Thymus (tissue), 11 donors: Measurements from ENCODE around the gene PJA2. TPM values are rescaled to one million over a fixed set of nuclear protein-coding genes. Genes with fewer than 3 reads are reported as not detected.
"Not testable (repeated sequence)": the region's sequence is repeated elsewhere in the genome, so short reads cannot be mapped to it uniquely, and the experiment has no call there.

ENCODE experiments used
- DNase-seq, 9 donors: peaks; one replicate each; pipeline ENCODE4 v3.0.0-alpha.2; 2013; ENCODE audit warnings: low spot score in 9 of 9, low read depth in 6 of 9, missing footprints in 1 of 9
- H3K27ac ChIP-seq, 2 donors: one replicate each; pipeline ENCODE4 v1.5.1; 2013; ENCODE audit warnings: control low read depth in 1 of 2, low read depth in 1 of 2, low read length in 1 of 2, mild to moderate bottlenecking in 1 of 2, moderate library complexity in 1 of 2
- H3K27me3 ChIP-seq, 2 donors: one replicate each; pipeline ENCODE4 v1.5.1; 2013; ENCODE audit warnings: low read length in 1 of 2; ENCODE audit not compliant: control insufficient read depth in 2 of 2, insufficient read depth in 1 of 2
- H3K36me3 ChIP-seq, 2 donors: one replicate each; pipeline ENCODE4 v1.5.1; 2013; ENCODE audit warnings: low read length in 1 of 2, mild to moderate bottlenecking in 1 of 2, moderate library complexity in 1 of 2; ENCODE audit not compliant: control insufficient read depth in 2 of 2, insufficient read depth in 2 of 2
- H3K4me1 ChIP-seq, 2 donors: one replicate each; pipeline ENCODE4 v1.5.1; 2013; ENCODE audit warnings: low read length in 2 of 2; ENCODE audit not compliant: control insufficient read depth in 2 of 2, insufficient read depth in 2 of 2
- H3K4me3 ChIP-seq, 2 donors: one replicate each; pipeline ENCODE4 v1.5.1; 2013; ENCODE audit warnings: low read length in 2 of 2, control low read depth in 1 of 2, mild to moderate bottlenecking in 1 of 2
- H3K9me3 ChIP-seq, 2 donors: one replicate each; pipeline ENCODE4 v1.5.1; 2013; ENCODE audit warnings: low read length in 1 of 2, mild to moderate bottlenecking in 1 of 2; ENCODE audit not compliant: control insufficient read depth in 2 of 2, insufficient read depth in 1 of 2
- WGBS: extraction: QIAGEN DNeasy Blood & Tissue Kit; methylation state at CpG from one replicate; pipeline ENCODE4 v1.1.7; 2013; 5-methylcytosine and 5-hydroxymethylcytosine counted together
- polyA plus RNA-seq: library from polyadenylated mRNA; stranded (reverse); fragments of 200-250 nt; gene quantifications from one replicate; pipeline ENCODE4 v1.2.3, GENCODE V29; 2013
- total RNA-seq: library from RNA; stranded (reverse); fragments of 120-200 nt; gene quantifications from one replicate; pipeline ENCODE4 v1.2.4, GENCODE V29; 2013
- donor health status: healthy.

Gene PJA2
- total and polyA plus RNA-seq, 2 donors, result 47.3 to 53.2 TPM

GRCh38 chr5:109448838-109449237, 39.1 kb upstream of the PJA2 start:
- H3K36me3 ChIP-seq, result no peaks in the 10 kb centered on the region
- 95% methylated on average over 4 of the region's 4 CpGs for WGBS
- H3K27me3 ChIP-seq, result no peaks in the 10 kb centered on the region
- H3K27ac ChIP-seq, result no peak overlapping the region
- H3K9me3 ChIP-seq, result no peaks in the 10 kb centered on the region
- no peak overlapping the region for H3K4me3 ChIP-seq
- no peak for DNase-seq
- peaks cover 0 to 3% of the 10 kb centered on the region in 2 donors for H3K4me1 ChIP-seq

- H3K27me3 ChIP-seq, result no peaks in the 10 kb centered on the region
- no peaks in the 10 kb centered on the region for H3K4me1 ChIP-seq
- no peak overlapping the region for H3K27ac ChIP-seq
- no peak overlapping the region for H3K4me3 ChIP-seq
- no peak for DNase-seq
- H3K9me3 ChIP-seq, result no peaks in the 10 kb centered on the region
- WGBS, result 96% methylated on average over 1 of the region's 1 CpG
- no peaks in the 10 kb centered on the region for H3K36me3 ChIP-seq
Measured at GRCh38 chr5:109439590-109439989, 29.8 kb upstream of the PJA2 start.

- 97% methylated on average over 3 of the region's 3 CpGs for WGBS
- H3K4me3 ChIP-seq, result no peak overlapping the region
- peaks cover 0 to 3% of the 10 kb centered on the region in 2 donors for H3K9me3 ChIP-seq
- H3K27ac ChIP-seq, result no peak overlapping the region
- H3K27me3 ChIP-seq, result no peaks in the 10 kb centered on the region
- no peak for DNase-seq
- H3K4me1 ChIP-seq, result no peaks in the 10 kb centered on the region
- no peaks in the 10 kb centered on the region for H3K36me3 ChIP-seq
Measured at GRCh38 chr5:109426075-109426474, 16.3 kb upstream of the PJA2 start.

GRCh38 chr5:109425521-109425920, 15.7 kb upstream of the PJA2 start:
- not testable (repeated sequence) for H3K4me1 ChIP-seq, H3K27me3 ChIP-seq, H3K9me3 ChIP-seq, H3K4me3 ChIP-seq, DNase-seq, H3K27ac ChIP-seq, H3K36me3 ChIP-seq
- 97% methylated on average over 5 of the region's 5 CpGs for WGBS

GRCh38 chr5:109421956-109422355, 12.2 kb upstream of the PJA2 start:
- H3K27me3 ChIP-seq, result no peaks in the 10 kb centered on the region
- 76% methylated on average over 2 of the region's 2 CpGs for WGBS
- H3K36me3 ChIP-seq, result no peaks in the 10 kb centered on the region
- no peak overlapping the region for H3K4me3 ChIP-seq
- H3K4me1 ChIP-seq, result no peaks in the 10 kb centered on the region
- H3K9me3 ChIP-seq, result no peaks in the 10 kb centered on the region
- no peak for DNase-seq
- no peak overlapping the region for H3K27ac ChIP-seq

- no peaks in the 10 kb centered on the region for H3K4me1 ChIP-seq
- H3K9me3 ChIP-seq, result peaks cover 0 to 5% of the 10 kb centered on the region in 2 donors
- no peak for DNase-seq
- H3K27me3 ChIP-seq, result no peaks in the 10 kb centered on the region
- H3K4me3 ChIP-seq, result no peak overlapping the region
- H3K36me3 ChIP-seq, result no peaks in the 10 kb centered on the region
- H3K27ac ChIP-seq, result no peak overlapping the region
- 96% methylated on average over 3 of the region's 3 CpGs for WGBS
Measured at GRCh38 chr5:109418712-109419352, 9.1 kb upstream of the PJA2 start.

GRCh38 chr5:109416882-109417281, 7.1 kb upstream of the PJA2 start:
- peaks cover 0 to 5% of the 10 kb centered on the region in 2 donors for H3K9me3 ChIP-seq
- H3K27me3 ChIP-seq, result no peaks in the 10 kb centered on the region
- H3K36me3 ChIP-seq, result no peaks in the 10 kb centered on the region
- no peak for DNase-seq
- no peak overlapping the region for H3K4me3 ChIP-seq
- H3K4me1 ChIP-seq, result no peaks in the 10 kb centered on the region
- WGBS, result 95% methylated on average over 2 of the region's 2 CpGs
- H3K27ac ChIP-seq, result no peak overlapping the region

- not testable (repeated sequence) for H3K4me3 ChIP-seq, DNase-seq, H3K27me3 ChIP-seq, H3K27ac ChIP-seq, H3K9me3 ChIP-seq, H3K4me1 ChIP-seq, H3K36me3 ChIP-seq
- WGBS, result 95% methylated on average over 2 of the region's 2 CpGs
Measured at GRCh38 chr5:109413921-109414461, 4.2 kb upstream of the PJA2 start.

GRCh38 chr5:109413458-109413857, 3.7 kb upstream of the PJA2 start:
- H3K27ac ChIP-seq, result no peak overlapping the region
- peaks cover 0 to 5% of the 10 kb centered on the region in 2 donors for H3K9me3 ChIP-seq
- H3K4me1 ChIP-seq, result peaks cover 0 to 4% of the 10 kb centered on the region in 2 donors
- no peak overlapping the region for H3K4me3 ChIP-seq
- no peaks in the 10 kb centered on the region for H3K27me3 ChIP-seq
- H3K36me3 ChIP-seq, result no peaks in the 10 kb centered on the region
- DNase-seq, result no peak
